IMR-90 (cell line): Measurements from ENCODE around the gene ANXA2. TPM values are rescaled to one million over a fixed set of nuclear protein-coding genes. Genes with fewer than 3 reads are reported as not detected.
"Not testable (repeated sequence)": the region's sequence is repeated elsewhere in the genome, so short reads cannot be mapped to it uniquely, and the experiment has no call there.

Source experiments
- ATAC-seq: fragments of 200-7000 bp; cut with Tn5 transposase; 2 replicates; pipeline ENCODE4 v1.9.1; 2020; ENCODE audit warnings: low read depth, mild to moderate bottlenecking, moderate library complexity
- BruUV-seq: library from RNA; stranded (reverse); fragments of 400-500 nt; replicated peaks from 2 replicates; lab custom pipeline; 2021; lab: Mats Ljungman, UMichigan
- CTCF ChIA-PET: fragments of 300-600 bp; formaldehyde crosslinking; extraction: SDS; loops from one replicate; lab custom pipeline; 2021; ENCODE audit warnings: antibody characterized with exemption; lab: Yijun Ruan, JAX
- POLR2A ChIA-PET: fragments of 300-600 bp; sonication (Branson Sonifier 250); formaldehyde crosslinking; loops from one replicate; lab custom pipeline; 2022; ENCODE audit warnings: antibody characterized with exemption; ENCODE audit not compliant: unreplicated experiment; lab: Charles Lee
- DNase-seq: peaks from one replicate; pipeline ENCODE4 v3.0.0; 2013
- H2AFZ ChIP-seq: replicated peaks from 2 replicates; pipeline ENCODE3; 2013; ENCODE audit warnings: low read length, mild to moderate bottlenecking; ENCODE audit not compliant: poor library complexity
- H2AK5ac ChIP-seq: 2 replicates; pipeline ENCODE4 v1.6.1; 2013; ENCODE audit warnings: low read depth, low read length, inconsistent platforms
- H2AK9ac ChIP-seq: replicated peaks from 2 replicates; pipeline ENCODE3; 2013; ENCODE audit warnings: mild to moderate bottlenecking, low read depth, low read length, moderate library complexity; ENCODE audit not compliant: poor library complexity
- H2BK120ac ChIP-seq: 2 replicates; pipeline ENCODE4 v1.6.1; 2013; ENCODE audit warnings: low read depth, low read length, inconsistent platforms
- H2BK15ac ChIP-seq: 3 replicates; pipeline ENCODE4 v1.6.1; 2013; ENCODE audit warnings: low read depth, low read length, inconsistent platforms
- H2BK20ac ChIP-seq: 2 replicates; pipeline ENCODE4 v1.6.1; 2013; ENCODE audit warnings: low read depth, mild to moderate bottlenecking, inconsistent platforms, low read length, moderate library complexity
- H2BK5ac ChIP-seq: 2 replicates; pipeline ENCODE4 v1.6.1; 2013; ENCODE audit warnings: mild to moderate bottlenecking, low read depth, low read length, inconsistent platforms; ENCODE audit not compliant: poor library complexity, severe bottlenecking
- H3K14ac ChIP-seq: replicated peaks from 2 replicates; pipeline ENCODE4 v1.6.1; 2013; ENCODE audit warnings: low read depth, low read length, inconsistent platforms
- H3K18ac ChIP-seq: 2 replicates; pipeline ENCODE4 v1.6.1; 2013; ENCODE audit warnings: low read depth, low read length, control low read depth
- H3K23ac ChIP-seq: 2 replicates; pipeline ENCODE4 v1.6.1; 2013; ENCODE audit warnings: low read depth, low read length, inconsistent platforms
- H3K27ac ChIP-seq: 2 replicates; pipeline ENCODE4 v1.5.1; 2013; ENCODE audit warnings: mild to moderate bottlenecking, control low read depth, low read length; ENCODE audit not compliant: insufficient read depth
- H3K27me3 ChIP-seq: 2 replicates; pipeline ENCODE4 v1.6.1; 2013; ENCODE audit warnings: low read length; ENCODE audit not compliant: control insufficient read depth, insufficient read depth
- H3K36me3 ChIP-seq: 2 replicates; pipeline ENCODE4 v1.6.1; 2013; ENCODE audit warnings: low read length, mixed read lengths; ENCODE audit not compliant: control insufficient read depth, insufficient read depth
- H3K4ac ChIP-seq: 2 replicates; pipeline ENCODE4 v1.6.1; 2013; ENCODE audit warnings: low read depth, low read length, inconsistent platforms
- H3K4me1 ChIP-seq: 2 replicates; pipeline ENCODE4 v1.6.1; 2013; ENCODE audit warnings: low read length, mixed read lengths; ENCODE audit not compliant: control insufficient read depth, insufficient read depth
- H3K4me2 ChIP-seq: 2 replicates; pipeline ENCODE4 v1.6.1; 2013; ENCODE audit warnings: low read depth, mild to moderate bottlenecking, control low read depth, low read length, moderate library complexity
- H3K4me3 ChIP-seq: 2 replicates; pipeline ENCODE4 v1.5.1; 2013; ENCODE audit warnings: low read depth, mild to moderate bottlenecking, control low read depth, low read length, moderate library complexity; ENCODE audit not compliant: insufficient read depth
- H3K56ac ChIP-seq: 2 replicates; pipeline ENCODE4 v1.6.1; 2013; ENCODE audit warnings: low read length, inconsistent platforms; ENCODE audit not compliant: insufficient read depth; ENCODE audit errors: extremely low read depth
- H3K79me1 ChIP-seq, 2 experiments: 2 replicates each; pipeline ENCODE4 v1.6.1; 2013; ENCODE audit warnings: low read length in 2 of 2, inconsistent platforms in 1 of 2, low read depth in 1 of 2
- H3K9ac ChIP-seq: 2 replicates; pipeline ENCODE4 v1.6.1; 2013; ENCODE audit warnings: low read depth, low read length, control low read depth
- H3K9me1 ChIP-seq: 2 replicates; pipeline ENCODE4 v1.6.1; 2013; ENCODE audit warnings: low read length, inconsistent platforms; ENCODE audit not compliant: insufficient read depth
- H3K9me3 ChIP-seq: 2 replicates; pipeline ENCODE4 v1.6.1; 2013; ENCODE audit warnings: low read length; ENCODE audit not compliant: control insufficient read depth, insufficient read depth
- H4K20me1 ChIP-seq: 2 replicates; pipeline ENCODE4 v1.6.1; 2013; ENCODE audit warnings: low read length, inconsistent platforms; ENCODE audit not compliant: insufficient read depth
- H4K5ac ChIP-seq: 2 replicates; pipeline ENCODE4 v1.6.1; 2013; ENCODE audit warnings: mild to moderate bottlenecking, low read depth, low read length, control low read depth
- H4K8ac ChIP-seq, 2 experiments: 2 replicates each; pipeline ENCODE4 v1.6.1; 2013; ENCODE audit warnings: low read depth in 2 of 2, low read length in 2 of 2, control low read depth in 1 of 2, inconsistent platforms in 1 of 2
- H4K91ac ChIP-seq: 2 replicates; pipeline ENCODE4 v1.6.1; 2013; ENCODE audit warnings: low read depth, low read length, inconsistent platforms; ENCODE audit not compliant: insufficient read depth
- MAFK ChIP-seq: IDR thresholded peaks from 2 replicates; pipeline ENCODE4 v1.6.1; 2012; ENCODE audit warnings: low read depth, low read length, improper control_type of control experiment
- RCOR1 ChIP-seq: IDR thresholded peaks from 2 replicates; pipeline ENCODE4 v1.6.1; 2012; ENCODE audit warnings: mild to moderate bottlenecking, low read length, improper control_type of control experiment; ENCODE audit not compliant: insufficient replicate concordance
- WGBS, 2 experiments: methylation state at CpG; one replicate each; pipeline versions ENCODE4 v1.1.5 to v1.1.7; 2013; ENCODE audit warnings: missing lambda C conversion rate in 2 of 2; ENCODE audit not compliant: insufficient read length in 1 of 2; ENCODE audit errors: extremely low coverage in 2 of 2; 5-methylcytosine and 5-hydroxymethylcytosine counted together
- dilution Hi-C: fragments of 300-500 bp; cut with HindIII; formaldehyde crosslinking; loops from one replicate; pipeline ENCODE4 v1.14.3; 2018; ENCODE audit warnings: low sequenced_read_pairs; ENCODE audit not compliant: unreplicated experiment
- in situ Hi-C: fragments of 300-500 bp; cut with MboI; formaldehyde crosslinking; loops from 3 replicates; pipeline ENCODE4 v1.14.3; 2019; ENCODE audit warnings: low sequenced_read_pairs, inconsistent platforms, mixed read lengths
- intact Hi-C: fragments of 100-400 bp; cut with micrococcal nuclease; formaldehyde crosslinking; loops from 2 replicates; pipeline ENCODE4 v1.10.0; 2022
- polyA plus RNA-seq, 3 experiments: library from polyadenylated mRNA; depleted of rRNA; stranded (reverse); fragments of >200 nt; gene quantifications; 2 replicates each; pipeline ENCODE4 v1.2.3, GENCODE V29; 2012; ENCODE audit warnings: low replicate concordance in 1 of 3
- total RNA-seq: library from RNA; depleted of rRNA; stranded (reverse); fragments of >200 nt; gene quantifications from 2 replicates; pipeline ENCODE4 v1.2.3, GENCODE V29; 2012

The ANXA2 gene
- total and polyA plus RNA-seq, 2 of the 4 experiments (the other 2 are of a cell fraction), result 7,454 to 8,412 TPM

DNA sequence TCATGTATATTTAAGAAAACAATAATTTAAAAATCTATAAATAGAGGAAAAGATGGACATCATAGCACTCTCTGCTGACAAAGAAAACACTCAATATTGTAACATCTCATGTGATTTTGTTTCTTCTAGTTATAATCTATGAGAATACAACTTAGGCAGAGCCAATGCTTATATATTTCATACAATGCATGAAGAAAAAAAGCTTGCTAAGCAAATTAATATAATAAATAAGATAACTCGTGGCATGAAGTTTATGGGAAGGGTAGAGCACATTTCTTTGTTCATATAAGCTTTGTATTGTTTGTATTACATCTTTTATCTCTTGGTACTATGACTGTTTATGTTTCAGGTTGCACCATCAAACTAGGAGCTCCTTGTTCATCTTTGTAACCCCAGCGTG is 7.6 kb upstream of the ANXA2 start:
- Histone ChIP-seq H2AK5ac (no peak overlapping the region), H3K4ac (peak overlapping the region; percentile 36; the same call in 1 of the 2 replicates), H3K4me3 (no peak overlapping the region), H3K23ac (no peak overlapping the region; the same call in 1 of the 2 replicates), H4K5ac (no peak overlapping the region), H3K56ac (no peak overlapping the region), H3K9me3 (no peaks in the 10 kb centered on the region), H2BK5ac (no peak overlapping the region), H3K9me1 (peaks cover 11% of the 10 kb centered on the region), H2BK120ac (peak overlapping the region; percentile 42; the same call in 1 of the 2 replicates), H3K27me3 (no peaks in the 10 kb centered on the region), H4K20me1 (peaks cover 6% of the 10 kb centered on the region), H3K14ac (no peak overlapping the region), H3K9ac (no peak overlapping the region), H2AFZ (no peak overlapping the region), H3K4me2 (no peak overlapping the region), H3K27ac (no peak overlapping the region), H4K91ac (peak overlapping the region; percentile 15; the same call in 1 of the 2 replicates), H2AK9ac (no peak overlapping the region), H4K8ac (no peak overlapping the region), H2BK20ac (no peak overlapping the region), H3K4me1 (peaks cover 20% of the 10 kb centered on the region), H3K18ac (no peak overlapping the region), H3K36me3 (no peaks in the 10 kb centered on the region), H2BK15ac (0 out of 3 replicates have a peak overlapping the region, but pooled peaks have one; percentile 57), H3K79me1 (peaks cover 0 to 30% of the 10 kb centered on the region in 2 experiments; a peak in 3 of 4 replicates)
- in situ Hi-C loops (no loop called here), dilution Hi-C loops (no loop called here), intact Hi-C loops (no loop called here)
- POLR2A ChIA-PET, result no interaction called here
- CTCF ChIA-PET, result interaction anchor here (0.7 to 1.1 kb wide), 2 partner anchors 14 to 39 kb away, joined by 3 to 4 read pairs; no protein-coding TSS in a partner anchor
- TF ChIP-seq RCOR1, result no peak
- peak; percentile 43; the same call in 1 of the 2 replicates for TF ChIP-seq MAFK
- no CpG with 5 or more reads among the region's 2 CpGs for WGBS, 2 experiments
- no TSS peak for BruUV-seq
- ATAC-seq (no peak), DNase-seq (no peak)

DNA sequence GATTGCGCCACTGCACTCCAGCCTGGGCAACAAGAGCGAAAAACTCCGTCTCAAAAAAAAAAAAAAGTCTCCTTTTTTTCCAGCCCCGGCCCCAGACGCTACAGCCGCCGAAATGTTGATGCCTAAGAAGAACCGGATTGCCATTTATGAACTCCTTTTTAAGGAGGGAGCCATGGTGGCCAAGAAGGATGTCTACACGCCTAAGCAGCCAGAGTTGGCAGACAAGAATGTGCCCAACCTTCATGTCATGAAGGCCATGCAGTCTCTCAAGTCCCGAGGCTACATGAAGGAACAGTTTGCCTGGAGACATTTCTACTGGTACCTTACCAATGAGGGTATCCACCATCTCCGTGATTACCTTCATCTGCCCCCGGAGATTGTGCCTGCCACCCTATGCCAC is 6.6 kb upstream of the ANXA2 start:
- H2BK20ac ChIP-seq, H4K91ac ChIP-seq, H2BK120ac ChIP-seq, in situ Hi-C loops, DNase-seq, dilution Hi-C loops, ATAC-seq, H3K9me3 ChIP-seq, H3K27me3 ChIP-seq, H3K36me3 ChIP-seq, H4K8ac ChIP-seq, H2AK9ac ChIP-seq, H3K4ac ChIP-seq, H2BK15ac ChIP-seq, H4K5ac ChIP-seq, BruUV-seq, H3K4me2 ChIP-seq, H3K23ac ChIP-seq, H3K9ac ChIP-seq, H3K14ac ChIP-seq, H3K56ac ChIP-seq, H2AFZ ChIP-seq, H3K27ac ChIP-seq, H4K20me1 ChIP-seq, intact Hi-C loops, H2BK5ac ChIP-seq, H3K18ac ChIP-seq, H3K4me3 ChIP-seq, POLR2A ChIA-PET: not testable (repeated sequence)
- WGBS, 2 experiments, result 100% methylated on average over 3 of the region's 12 CpGs; no CpG with 5 or more reads in 1 of the 2 experiments
- CTCF ChIA-PET, result interaction anchor here (0.6 kb wide), 1 partner anchor 1134 kb away, joined by 5 read pairs; no protein-coding TSS in a partner anchor
- H2AK5ac ChIP-seq, result peak overlapping the region; percentile 26; the same call in 1 of the 2 replicates
- H3K4me1 ChIP-seq, result peaks cover 25% of the 10 kb centered on the region
- H3K79me1 ChIP-seq, result peaks cover 0 to 33% of the 10 kb centered on the region in 2 experiments; a peak in 3 of 4 replicates
- peaks cover 11% of the 10 kb centered on the region for H3K9me1 ChIP-seq
